Transverse colon (tissue), 4 donors: ENCODE data around the gene KCNJ10.

Experiments
- EP300 ChIP-seq: sonication (generic); formaldehyde crosslinking; IDR thresholded peaks from one replicate; pipeline ENCODE4 v1.6.1; 2017; ENCODE audit warnings: antibody characterized with exemption, low read depth
- POLR2A ChIP-seq: fragments of 450-650 bp; IDR thresholded peaks from one replicate; pipeline ENCODE4 v1.6.1; 2016; ENCODE audit warnings: antibody characterized with exemption, mild to moderate bottlenecking, moderate library complexity
- POLR2AphosphoS5 ChIP-seq, 3 donors: sonication (generic); formaldehyde crosslinking; IDR thresholded peaks; one replicate each; pipeline ENCODE4 v1.6.1; 2016; ENCODE audit warnings: antibody characterized with exemption in 3 of 3
- TF ChIP-seq, protein P1 (sequence below), 5 experiments: fragments of 200-600 bp in 3 of 5; fragments of 450-650 bp in 2 of 5; sonication (generic) in 3 of 5; IDR thresholded peaks; 1 replicate in 2 of 5; 2 replicates in 3 of 5; pipeline ENCODE4 v1.5.1; 2016 to 2017; ENCODE audit warnings: antibody characterized with exemption in 5 of 5, inconsistent platforms in 3 of 5, mild to moderate bottlenecking in 2 of 5, moderate library complexity in 1 of 5

DNA sequence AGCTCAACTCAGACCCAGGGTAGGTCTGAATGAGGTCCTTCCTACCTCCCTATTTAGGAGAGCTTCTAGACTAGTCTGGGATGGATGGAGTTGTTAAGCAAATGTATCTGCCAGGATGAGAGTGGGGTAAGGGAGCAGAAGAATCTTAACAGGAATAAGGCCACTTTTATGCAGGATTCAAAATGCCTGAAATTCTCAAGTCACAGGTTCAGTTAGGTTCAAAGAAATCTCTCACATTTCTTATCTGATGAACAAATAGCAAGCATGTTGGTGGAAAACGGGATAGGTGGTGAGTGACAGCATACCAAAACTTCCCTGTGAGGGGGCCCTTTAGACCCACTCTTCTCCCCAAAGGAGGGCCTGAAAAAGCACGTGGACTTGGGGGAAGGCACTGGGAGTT is 118.9 kb downstream of the KCNJ10 start:
- TF ChIP-seq POLR2AphosphoS5 (IDR thresholded peaks at IDR 0.05) = no peak
- TF ChIP-seq, protein P1, sequence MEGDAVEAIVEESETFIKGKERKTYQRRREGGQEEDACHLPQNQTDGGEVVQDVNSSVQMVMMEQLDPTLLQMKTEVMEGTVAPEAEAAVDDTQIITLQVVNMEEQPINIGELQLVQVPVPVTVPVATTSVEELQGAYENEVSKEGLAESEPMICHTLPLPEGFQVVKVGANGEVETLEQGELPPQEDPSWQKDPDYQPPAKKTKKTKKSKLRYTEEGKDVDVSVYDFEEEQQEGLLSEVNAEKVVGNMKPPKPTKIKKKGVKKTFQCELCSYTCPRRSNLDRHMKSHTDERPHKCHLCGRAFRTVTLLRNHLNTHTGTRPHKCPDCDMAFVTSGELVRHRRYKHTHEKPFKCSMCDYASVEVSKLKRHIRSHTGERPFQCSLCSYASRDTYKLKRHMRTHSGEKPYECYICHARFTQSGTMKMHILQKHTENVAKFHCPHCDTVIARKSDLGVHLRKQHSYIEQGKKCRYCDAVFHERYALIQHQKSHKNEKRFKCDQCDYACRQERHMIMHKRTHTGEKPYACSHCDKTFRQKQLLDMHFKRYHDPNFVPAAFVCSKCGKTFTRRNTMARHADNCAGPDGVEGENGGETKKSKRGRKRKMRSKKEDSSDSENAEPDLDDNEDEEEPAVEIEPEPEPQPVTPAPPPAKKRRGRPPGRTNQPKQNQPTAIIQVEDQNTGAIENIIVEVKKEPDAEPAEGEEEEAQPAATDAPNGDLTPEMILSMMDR (IDR thresholded peaks at IDR 0.05) = no peak
- TF ChIP-seq EP300 = no peak
- TF ChIP-seq POLR2A = no peak
